GM10248 (cell line): ENCODE measurements around the gene PHACTR1.

Source experiments
- CTCF ChIA-PET: fragments of 300-600 bp; sonication (Branson Sonifier 250); formaldehyde crosslinking; extraction: SDS; loops from one replicate; lab custom pipeline; 2021; ENCODE audit warnings: antibody characterized with exemption; lab: Yijun Ruan, JAX
- POLR2A ChIA-PET: fragments of 350-650 bp; sonication (Branson Sonifier 250); formaldehyde crosslinking; extraction: SDS; loops from one replicate; lab custom pipeline; 2020; ENCODE audit warnings: antibody characterized with exemption; lab: Yijun Ruan, JAX
- DNase-seq: peaks from one replicate; pipeline ENCODE4 v3.0.0; 2012; ENCODE audit errors: extremely low spot score
- CTCF ChIP-seq: IDR thresholded peaks from 2 replicates; pipeline ENCODE4 v1.5.1; 2012; ENCODE audit warnings: mild to moderate bottlenecking, low read depth; ENCODE audit errors: extremely low read depth, missing control alignments, control extremely low read depth

Gene PHACTR1

GRCh38 chr6:13030396-13030795, 313.8 kb downstream of the PHACTR1 start:
- TF ChIP-seq CTCF = no peak
- DNase-seq = no peak
- ChIA-PET CTCF (no interaction called here), POLR2A (no interaction called here)

GRCh38 chr6:13032566-13032965, 316.0 kb downstream of the PHACTR1 start:
- POLR2A ChIA-PET = no interaction called here
- TF ChIP-seq CTCF = no peak
- no peak for DNase-seq
- CTCF ChIA-PET = no interaction called here

GRCh38 chr6:13033145-13033544, 316.6 kb downstream of the PHACTR1 start:
- no peak for DNase-seq
- CTCF ChIA-PET = no interaction called here
- no peak for TF ChIP-seq CTCF
- POLR2A ChIA-PET = no interaction called here

- CTCF ChIA-PET = no interaction called here
- DNase-seq = no peak
- POLR2A ChIA-PET = no interaction called here
- no peak for TF ChIP-seq CTCF
These were observed 317.7 kb downstream of the PHACTR1 start for GRCh38 chr6:13034316-13034715.

GRCh38 chr6:13035606-13036005, 319.0 kb downstream of the PHACTR1 start:
- CTCF ChIA-PET = no interaction called here

GRCh38 chr6:13038315-13038714, 321.7 kb downstream of the PHACTR1 start:
- POLR2A ChIA-PET = no interaction called here
- DNase-seq = no peak
- CTCF ChIA-PET = interaction anchor here (1.3 kb wide), 1 partner anchor 17 kb away, joined by 4 read pairs; no protein-coding TSS in a partner anchor
- TF ChIP-seq CTCF = no peak

More at GRCh38 chr6:13035606-13036005, 319.0 kb downstream of the PHACTR1 start:
- POLR2A ChIA-PET = no interaction called here
- DNase-seq = no peak
- no peak for TF ChIP-seq CTCF

- TF ChIP-seq CTCF = no peak
- no peak for DNase-seq
- ChIA-PET CTCF (interaction anchor here (1.3 kb wide), 1 partner anchor 17 kb away, joined by 4 read pairs; no protein-coding TSS in a partner anchor), POLR2A (no interaction called here)
These were observed 322.2 kb downstream of the PHACTR1 start for GRCh38 chr6:13038741-13039190.
